NCI-H345 (cell line): ENCODE measurements around the gene ZNF385D.
"Not testable (repeated sequence)": the region's sequence is repeated elsewhere in the genome, so short reads cannot be mapped to it uniquely, and the experiment has no call there.

Experiments used
- DNase-seq: peaks from one replicate; lab custom pipeline; 2025; lab: John Stamatoyannopoulos, UW

The ZNF385D gene

GRCh38 chr3:21446027-21446426 lies 305.0 kb downstream of the ZNF385D start:
- DNase-seq, result no peak

GRCh38 chr3:21441821-21442220 lies 309.2 kb downstream of the ZNF385D start:
- no peak for DNase-seq

GRCh38 chr3:21436835-21437234 lies 314.2 kb downstream of the ZNF385D start:
- DNase-seq, result no peak

GRCh38 chr3:21435871-21436270 lies 315.1 kb downstream of the ZNF385D start:
- no peak for DNase-seq

GRCh38 chr3:21434310-21434709 lies 316.7 kb downstream of the ZNF385D start:
- no peak for DNase-seq

- no peak for DNase-seq
Observed at GRCh38 chr3:21433751-21434150, 317.3 kb downstream of the ZNF385D start.

- no peak for DNase-seq
Observed at GRCh38 chr3:21426920-21427319, 324.1 kb downstream of the ZNF385D start.

GRCh38 chr3:21425715-21426114 lies 325.3 kb downstream of the ZNF385D start:
- DNase-seq, result no peak

GRCh38 chr3:21421096-21421495 lies 329.9 kb downstream of the ZNF385D start:
- no peak for DNase-seq

- DNase-seq, result no peak
Observed at GRCh38 chr3:21417991-21418390, 333.0 kb downstream of the ZNF385D start.

- no peak for DNase-seq
Observed at GRCh38 chr3:21414506-21414905, 336.5 kb downstream of the ZNF385D start.

GRCh38 chr3:21411058-21411457 lies 340.0 kb downstream of the ZNF385D start:
- DNase-seq, result no peak

- no peak for DNase-seq
Observed at GRCh38 chr3:21409401-21409800, 341.6 kb downstream of the ZNF385D start.

GRCh38 chr3:21407743-21408142 lies 343.3 kb downstream of the ZNF385D start:
- no peak for DNase-seq

GRCh38 chr3:21405671-21406667 lies 345.0 kb downstream of the ZNF385D start:
- no peak for DNase-seq

GRCh38 chr3:21398461-21398860 lies 352.5 kb downstream of the ZNF385D start:
- no peak for DNase-seq

- DNase-seq, result no peak
Observed at GRCh38 chr3:21393683-21394311, 357.2 kb downstream of the ZNF385D start.

- DNase-seq, result no peak
Observed at GRCh38 chr3:21392526-21392925, 358.5 kb downstream of the ZNF385D start.

GRCh38 chr3:21390856-21391255 lies 360.2 kb downstream of the ZNF385D start:
- DNase-seq, result no peak

- no peak for DNase-seq
Observed at GRCh38 chr3:21390136-21390535, 360.9 kb downstream of the ZNF385D start.

- DNase-seq, result not testable (repeated sequence)
Observed at GRCh38 chr3:21387142-21387826, 363.7 kb downstream of the ZNF385D start.

GRCh38 chr3:21378036-21378435 lies 373.0 kb downstream of the ZNF385D start:
- DNase-seq, result not testable (repeated sequence)
